Astrocyte of the spinal cord (primary cell): Measurements from ENCODE around the gene LDAH.

Experiments
- DNase-seq: peaks from one replicate; pipeline ENCODE4 v3.0.0; 2011; ENCODE audit warnings: low read depth, low spot score
- H3K4me3 ChIP-seq: 2 replicates; pipeline ENCODE4 v1.5.1; 2011; ENCODE audit warnings: low read depth, mild to moderate bottlenecking, low read length, moderate library complexity
- CTCF ChIP-seq: IDR thresholded peaks from 2 replicates; pipeline ENCODE4 v1.5.1; 2012; ENCODE audit warnings: low read depth, mild to moderate bottlenecking, low read length, inconsistent platforms
- in situ Hi-C: cut with HindIII; loops from 2 replicates; pipeline ENCODE4 v1.10.0; 2017; ENCODE audit warnings: low sequenced_read_pairs

LDAH gene

GRCh38 chr2:20640411-20641122 is 182.3 kb downstream of the LDAH start:
- in situ Hi-C loops = no loop called here

GRCh38 chr2:20638646-20639430 is 184.1 kb downstream of the LDAH start:
- in situ Hi-C loops = no loop called here
- no peak overlapping the region for H3K4me3 ChIP-seq
- DNase-seq = no peak

More at GRCh38 chr2:20640411-20641122, 182.3 kb downstream of the LDAH start:
- no peak for DNase-seq
- no peak overlapping the region for H3K4me3 ChIP-seq
- TF ChIP-seq CTCF = no peak

GRCh38 chr2:20638014-20638413 is 184.9 kb downstream of the LDAH start:
- no peak for TF ChIP-seq CTCF
- in situ Hi-C loops = no loop called here
- no peak for DNase-seq
- no peak overlapping the region for H3K4me3 ChIP-seq

More at GRCh38 chr2:20638646-20639430, 184.1 kb downstream of the LDAH start:
- TF ChIP-seq CTCF = no peak

- TF ChIP-seq CTCF = no peak
- peak; percentile 31 for DNase-seq
- no peak overlapping the region for H3K4me3 ChIP-seq
- in situ Hi-C loops = no loop called here
These were observed 185.8 kb downstream of the LDAH start for GRCh38 chr2:20637147-20637546.

- in situ Hi-C loops = no loop called here
- H3K4me3 ChIP-seq = no peak overlapping the region
- TF ChIP-seq CTCF = peak; percentile 96
- peak; percentile 82 for DNase-seq
These were observed 187.0 kb downstream of the LDAH start for GRCh38 chr2:20635675-20636584.

GRCh38 chr2:20635113-20635510 is 187.8 kb downstream of the LDAH start:
- TF ChIP-seq CTCF = no peak

More at GRCh38 chr2:20635113-20635510, 187.8 kb downstream of the LDAH start:
- no peak overlapping the region for H3K4me3 ChIP-seq
- in situ Hi-C loops = no loop called here
- DNase-seq = no peak
